ENCODE measurements around the gene GAGE13. TPM values are rescaled to one million over a fixed set of nuclear protein-coding genes. Genes with fewer than 3 reads are reported as not detected.
A peak's percentile ranks its signal among the peaks of the same experiment; 100 is the strongest.
"Not testable (repeated sequence)": the region's sequence is repeated elsewhere in the genome, so short reads cannot be mapped to it uniquely, and the experiment has no call there.

GAGE13 gene, protein sequence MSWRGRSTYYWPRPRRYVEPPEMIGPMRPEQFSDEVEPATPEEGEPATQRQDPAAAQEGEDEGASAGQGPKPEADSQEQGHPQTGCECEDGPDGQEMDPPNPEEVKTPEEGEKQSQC
- total RNA-seq, result not detected

DNA sequence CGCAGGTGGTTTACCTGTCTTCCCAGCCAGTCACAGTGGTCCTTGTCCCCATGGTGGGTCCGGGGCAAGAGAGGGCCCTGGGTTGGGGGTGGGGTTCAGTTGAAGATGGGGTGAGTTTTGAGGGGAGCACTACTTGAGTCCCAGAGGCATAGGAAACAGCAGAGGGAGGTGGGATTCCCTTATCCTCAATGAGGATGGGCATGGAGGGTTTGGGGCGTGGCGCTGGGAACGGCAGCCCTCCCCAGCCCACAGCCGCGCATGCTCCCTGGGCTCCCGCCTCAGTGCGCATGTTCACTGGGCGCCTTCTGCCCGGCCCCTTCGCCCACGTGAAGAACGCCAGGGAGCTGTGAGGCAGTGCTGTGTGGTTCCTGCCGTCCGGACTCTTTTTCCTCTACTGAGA lies at the start of gene GAGE13:
TSS of gene GAGE13 (plus strand) at position 301 of the 400 bp plus-strand sequence. CDS start 1,156 bp downstream, outside the sequence.
- H3K27ac Mint-ChIP-seq; ATAC-seq; H3K9me3 Mint-ChIP-seq (ENCODE audit: insufficient read depth); CTCF ChIA-PET; H3K36me3 Mint-ChIP-seq (ENCODE audit: low read depth); POLR2A ChIA-PET; H3K27me3 Mint-ChIP-seq (ENCODE audit: low read depth); H3K4me3 Mint-ChIP-seq; H3K4me1 Mint-ChIP-seq (ENCODE audit: low read depth); DNase-seq: not testable (repeated sequence)

GRCh38 chrX:49282647-49283011 lies 48.8 kb upstream of the GAGE13 start:
- ATAC-seq (no peak), DNase-seq (no peak)
- no peak overlapping the region for H3K27ac Mint-ChIP-seq
- POLR2A ChIA-PET, result no interaction called here
- peaks cover 42% of the 10 kb centered on the region for H3K4me1 Mint-ChIP-seq (ENCODE audit: low read depth)
- no peaks in the 10 kb centered on the region for H3K9me3 Mint-ChIP-seq (ENCODE audit: insufficient read depth)
- CTCF ChIA-PET, result no interaction called here
- H3K36me3 Mint-ChIP-seq (ENCODE audit: low read depth), result peaks cover 35% of the 10 kb centered on the region
- H3K4me3 Mint-ChIP-seq, result no peak overlapping the region
- no peaks in the 10 kb centered on the region for H3K27me3 Mint-ChIP-seq (ENCODE audit: low read depth)

- POLR2A ChIA-PET, result no interaction called here
These were observed 47.2 kb upstream of the GAGE13 start for GRCh38 chrX:49284212-49284611.

GRCh38 chrX:49286136-49286535 lies 45.2 kb upstream of the GAGE13 start:
- H3K4me3 Mint-ChIP-seq, result no peak overlapping the region
- H3K27me3 Mint-ChIP-seq (ENCODE audit: low read depth), result no peaks in the 10 kb centered on the region
- ChIA-PET CTCF (no interaction called here), POLR2A (interaction anchor here (0.6 kb wide), 1 partner anchor 17 kb away, joined by 3 read pairs; no protein-coding TSS in a partner anchor)
- peaks cover 36% of the 10 kb centered on the region for H3K4me1 Mint-ChIP-seq (ENCODE audit: low read depth)
- DNase-seq (no peak), ATAC-seq (no peak)
- H3K27ac Mint-ChIP-seq, result no peak overlapping the region
- H3K36me3 Mint-ChIP-seq (ENCODE audit: low read depth), result peaks cover 18% of the 10 kb centered on the region
- no peaks in the 10 kb centered on the region for H3K9me3 Mint-ChIP-seq (ENCODE audit: insufficient read depth)

More at GRCh38 chrX:49284212-49284611, 47.2 kb upstream of the GAGE13 start:
- H3K27ac Mint-ChIP-seq, result no peak overlapping the region
- H3K36me3 Mint-ChIP-seq (ENCODE audit: low read depth), result peaks cover 25% of the 10 kb centered on the region
- no peaks in the 10 kb centered on the region for H3K27me3 Mint-ChIP-seq (ENCODE audit: low read depth)
- DNase-seq, result no peak
- H3K9me3 Mint-ChIP-seq (ENCODE audit: insufficient read depth), result no peaks in the 10 kb centered on the region
- peaks cover 41% of the 10 kb centered on the region for H3K4me1 Mint-ChIP-seq (ENCODE audit: low read depth)
- ATAC-seq, result no peak
- H3K4me3 Mint-ChIP-seq, result no peak overlapping the region
- CTCF ChIA-PET, result no interaction called here

DNA sequence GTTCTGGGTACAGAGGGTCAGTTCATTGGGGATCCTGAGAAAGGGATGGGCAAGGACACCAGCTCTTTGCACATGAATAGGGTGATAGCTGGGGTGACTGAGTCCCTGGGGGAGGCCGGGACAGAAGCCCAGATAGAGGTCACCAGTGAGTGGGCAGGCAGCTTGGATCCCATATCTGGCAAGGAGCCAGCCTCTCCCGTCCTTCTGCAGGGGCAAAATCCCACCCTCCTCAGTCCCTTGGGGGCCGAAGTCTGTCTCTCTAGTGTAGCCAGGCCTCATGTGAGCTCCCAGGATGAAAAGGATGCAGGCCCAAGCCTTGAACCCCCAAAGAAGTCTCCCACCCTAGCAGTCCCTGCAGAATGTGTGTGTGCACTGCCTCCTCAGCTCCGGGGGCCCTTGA lies 44.8 kb upstream of the GAGE13 start:
- no peaks in the 10 kb centered on the region for H3K27me3 Mint-ChIP-seq (ENCODE audit: low read depth)
- H3K4me1 Mint-ChIP-seq (ENCODE audit: low read depth), result peaks cover 37% of the 10 kb centered on the region
- ATAC-seq (no peak), DNase-seq (no peak)
- no peaks in the 10 kb centered on the region for H3K9me3 Mint-ChIP-seq (ENCODE audit: insufficient read depth)
- peaks cover 16% of the 10 kb centered on the region for H3K36me3 Mint-ChIP-seq (ENCODE audit: low read depth)
- no peak overlapping the region for H3K4me3 Mint-ChIP-seq
- H3K27ac Mint-ChIP-seq, result no peak overlapping the region
- POLR2A ChIA-PET, result interaction anchor here (0.6 kb wide), 2 partner anchors 18 to 591 kb away, joined by 3 read pairs; no protein-coding TSS in a partner anchor
- CTCF ChIA-PET, result no interaction called here

GRCh38 chrX:49287665-49288064 lies 43.7 kb upstream of the GAGE13 start:
- H3K4me3 Mint-ChIP-seq, result no peak overlapping the region
- H3K27me3 Mint-ChIP-seq (ENCODE audit: low read depth), result no peaks in the 10 kb centered on the region
- CTCF ChIA-PET, result no interaction called here
- ATAC-seq, result no peak
- H3K27ac Mint-ChIP-seq, result peak overlapping the region; percentile 57
- H3K9me3 Mint-ChIP-seq (ENCODE audit: insufficient read depth), result no peaks in the 10 kb centered on the region
- peaks cover 11% of the 10 kb centered on the region for H3K36me3 Mint-ChIP-seq (ENCODE audit: low read depth)
- peak; percentile 53 for DNase-seq
- POLR2A ChIA-PET, result interaction anchor here (1.3 kb wide), 1 partner anchor 15 kb away, joined by 5 read pairs; no protein-coding TSS in a partner anchor
- peaks cover 39% of the 10 kb centered on the region for H3K4me1 Mint-ChIP-seq (ENCODE audit: low read depth)

DNA sequence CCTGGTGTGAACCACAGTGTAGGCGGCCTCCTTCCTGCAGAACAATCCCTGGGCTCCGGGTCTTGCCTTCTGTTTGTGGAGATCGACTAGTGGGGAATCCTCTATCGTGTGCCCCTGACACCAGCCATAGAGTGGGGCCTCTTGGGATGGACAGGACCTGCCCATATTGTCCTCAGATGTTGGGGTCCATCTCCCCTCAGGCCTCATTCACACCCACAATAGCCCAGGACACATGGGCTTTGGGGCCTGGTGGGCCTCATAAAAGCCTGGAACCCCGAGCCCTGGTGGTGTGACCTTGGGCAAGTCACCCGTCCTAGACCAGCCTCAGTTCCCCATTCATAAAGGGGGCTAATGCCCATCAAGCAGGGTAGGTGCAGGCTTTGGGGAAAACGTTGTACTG lies 41.2 kb upstream of the GAGE13 start:
- H3K4me3 Mint-ChIP-seq, result no peak overlapping the region
- no peak overlapping the region for H3K27ac Mint-ChIP-seq
- no peak for ATAC-seq
- CTCF ChIA-PET, result interaction anchor here (1.9 kb wide), 1 partner anchor 464 kb away, joined by 8 read pairs; no protein-coding TSS in a partner anchor
- no peak for DNase-seq
- no peaks in the 10 kb centered on the region for H3K27me3 Mint-ChIP-seq (ENCODE audit: low read depth)
- H3K9me3 Mint-ChIP-seq (ENCODE audit: insufficient read depth), result no peaks in the 10 kb centered on the region
- POLR2A ChIA-PET, result no interaction called here
- H3K36me3 Mint-ChIP-seq (ENCODE audit: low read depth), result peaks cover 10% of the 10 kb centered on the region
- H3K4me1 Mint-ChIP-seq (ENCODE audit: low read depth), result peaks cover 37% of the 10 kb centered on the region

GRCh38 chrX:49291615-49292337 lies 39.6 kb upstream of the GAGE13 start:
- CTCF ChIA-PET, result interaction anchor here (0.8 to 1.9 kb wide), 7 partner anchors 10 to 462 kb away, joined by 3 to 8 read pairs (median 4); no protein-coding TSS in a partner anchor

DNA sequence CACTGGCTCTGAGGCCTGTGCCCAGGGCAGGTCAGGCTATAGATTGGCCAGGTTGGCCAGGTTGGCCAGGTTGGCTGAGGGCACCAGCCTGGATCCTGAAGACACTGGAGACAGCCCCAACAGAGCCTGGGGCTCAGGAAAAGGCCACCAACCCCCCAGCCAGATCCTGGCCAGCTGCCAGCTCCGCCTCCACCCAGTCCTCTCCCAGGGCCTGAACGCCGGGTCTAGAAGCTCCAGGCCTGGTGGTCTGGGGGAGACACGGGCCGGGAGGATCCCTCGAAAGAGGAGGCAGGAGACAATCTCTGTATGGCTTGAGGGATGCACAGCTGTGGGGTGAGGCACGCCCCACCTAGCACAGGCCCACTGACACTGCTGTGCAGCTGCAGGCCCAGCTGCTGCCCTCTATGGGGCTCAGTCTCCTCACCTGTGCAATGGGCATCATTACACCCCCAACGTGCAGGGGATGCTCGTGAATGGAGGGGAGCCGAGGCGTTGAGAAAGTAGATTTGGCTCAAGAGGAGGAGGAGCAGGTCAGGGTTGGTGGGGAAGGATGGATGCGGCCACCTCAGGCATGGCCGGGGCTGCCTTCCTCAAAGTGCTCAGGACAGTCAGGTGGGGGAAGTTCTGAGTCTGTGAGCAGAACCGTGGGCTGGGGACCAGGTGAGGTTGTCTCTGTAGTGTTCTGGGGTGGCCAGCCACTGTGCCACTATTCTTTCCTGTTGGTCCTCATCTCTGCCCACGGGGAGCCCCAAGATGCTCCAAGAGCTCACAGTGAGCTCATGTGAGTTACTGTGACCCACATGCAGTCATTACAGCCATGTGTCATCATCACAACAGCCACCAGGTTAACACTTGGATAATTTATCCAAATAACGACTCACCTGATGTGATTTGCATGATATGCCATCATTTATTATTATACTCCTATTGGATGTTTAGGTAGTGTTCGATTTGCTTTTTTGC lies 38.7 kb upstream of the GAGE13 start:
- Mint-ChIP-seq H3K9me3 (ENCODE audit: insufficient read depth) (no peaks in the 10 kb centered on the region), H3K27ac (peak overlapping the region; percentile 48), H3K36me3 (ENCODE audit: low read depth) (peaks cover 1% of the 10 kb centered on the region), H3K27me3 (ENCODE audit: low read depth) (peaks cover 8% of the 10 kb centered on the region), H3K4me1 (ENCODE audit: low read depth) (peaks cover 29% of the 10 kb centered on the region), H3K4me3 (no peak overlapping the region)
- DNase-seq (no peak), ATAC-seq (no peak)
- POLR2A ChIA-PET, result no interaction called here
- CTCF ChIA-PET, result interaction anchor here (0.7 to 1.7 kb wide), 6 partner anchors 11 to 228 kb away, joined by 3 to 5 read pairs (median 3); no protein-coding TSS in a partner anchor

More at GRCh38 chrX:49291615-49292337, 39.6 kb upstream of the GAGE13 start:
- peaks cover 7% of the 10 kb centered on the region for H3K36me3 Mint-ChIP-seq (ENCODE audit: low read depth)
- H3K27ac Mint-ChIP-seq, result peak overlapping the region; percentile 48
- H3K27me3 Mint-ChIP-seq (ENCODE audit: low read depth), result peaks cover 8% of the 10 kb centered on the region
- DNase-seq, result peak; percentile 80
- POLR2A ChIA-PET, result interaction anchor here (0.6 kb wide), 1 partner anchor 671 kb away, joined by 4 read pairs; no protein-coding TSS in a partner anchor
- peak; percentile 91 for ATAC-seq
- H3K9me3 Mint-ChIP-seq (ENCODE audit: insufficient read depth), result no peaks in the 10 kb centered on the region
- H3K4me1 Mint-ChIP-seq (ENCODE audit: low read depth), result peaks cover 37% of the 10 kb centered on the region
- no peak overlapping the region for H3K4me3 Mint-ChIP-seq

- H3K4me3 Mint-ChIP-seq, result not testable (repeated sequence)
These were observed 32.1 kb upstream of the GAGE13 start for GRCh38 chrX:49299293-49299692.

DNA sequence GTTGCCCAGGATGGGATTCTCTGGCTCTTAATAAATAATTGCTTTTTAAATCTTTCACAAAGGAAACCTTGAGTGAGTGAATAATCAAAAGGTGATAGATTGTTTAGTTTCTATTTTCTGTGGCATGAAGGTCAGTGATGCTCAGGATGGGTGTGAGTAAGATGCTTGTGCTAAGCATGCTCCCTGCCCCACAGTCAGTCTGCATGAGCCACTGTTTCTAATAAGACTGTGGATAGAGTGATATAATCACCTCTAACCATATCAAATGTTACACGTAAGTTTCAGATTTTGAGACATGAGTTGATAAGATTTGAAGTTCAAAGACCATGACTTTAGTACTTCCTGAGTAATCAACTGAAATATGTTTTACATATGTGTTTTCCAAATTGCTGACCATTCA lies 30.7 kb upstream of the GAGE13 start:
- no peak for DNase-seq
- ChIA-PET POLR2A (no interaction called here), CTCF (no interaction called here)
- ATAC-seq, result no peak
- H3K27me3 Mint-ChIP-seq (ENCODE audit: low read depth), result peaks cover 8% of the 10 kb centered on the region
- no peaks in the 10 kb centered on the region for H3K4me1 Mint-ChIP-seq (ENCODE audit: low read depth)
- no peaks in the 10 kb centered on the region for H3K36me3 Mint-ChIP-seq (ENCODE audit: low read depth)
- H3K27ac Mint-ChIP-seq, result no peak overlapping the region
- H3K9me3 Mint-ChIP-seq (ENCODE audit: insufficient read depth), result no peaks in the 10 kb centered on the region
- no peak overlapping the region for H3K4me3 Mint-ChIP-seq

More at GRCh38 chrX:49299293-49299692, 32.1 kb upstream of the GAGE13 start:
- CTCF ChIA-PET; H3K27me3 Mint-ChIP-seq (ENCODE audit: low read depth); ATAC-seq; DNase-seq; H3K4me1 Mint-ChIP-seq (ENCODE audit: low read depth); H3K36me3 Mint-ChIP-seq (ENCODE audit: low read depth); H3K9me3 Mint-ChIP-seq (ENCODE audit: insufficient read depth); POLR2A ChIA-PET; H3K27ac Mint-ChIP-seq: not testable (repeated sequence)
